Activated CD8-positive, alpha-beta memory T cell treated with anti-CD3 and anti-CD28 coated beads for 24 hours (primary cell): Measurements from ENCODE around the gene SCGB1C2.
"Not testable (repeated sequence)": the region's sequence is repeated elsewhere in the genome, so short reads cannot be mapped to it uniquely, and the experiment has no call there.

ENCODE experiments used
- DNase-seq: peaks from one replicate; pipeline ENCODE4 v3.0.0-alpha.2; 2020

The SCGB1C2 gene

GRCh38 chr17:149231-149630 lies 11.9 kb downstream of the SCGB1C2 start:
- DNase-seq: no peak

GRCh38 chr17:149897-150584 lies 12.7 kb downstream of the SCGB1C2 start:
- no peak for DNase-seq

- DNase-seq: no peak
Measured at GRCh38 chr17:151004-151403, 13.6 kb downstream of the SCGB1C2 start.

GRCh38 chr17:151886-152859 lies 14.8 kb downstream of the SCGB1C2 start:
- no peak for DNase-seq

- DNase-seq: no peak
Measured at GRCh38 chr17:152860-153420, 15.6 kb downstream of the SCGB1C2 start.

- no peak for DNase-seq
Measured at GRCh38 chr17:153851-154250, 16.5 kb downstream of the SCGB1C2 start.

- DNase-seq: no peak
Measured at GRCh38 chr17:155576-155975, 18.2 kb downstream of the SCGB1C2 start.

- no peak for DNase-seq
Measured at GRCh38 chr17:156094-156621, 18.8 kb downstream of the SCGB1C2 start.

GRCh38 chr17:156946-157345 lies 19.6 kb downstream of the SCGB1C2 start:
- DNase-seq: no peak

- DNase-seq: no peak
Measured at GRCh38 chr17:157901-158300, 20.5 kb downstream of the SCGB1C2 start.

GRCh38 chr17:158379-158778 lies 21.0 kb downstream of the SCGB1C2 start:
- no peak for DNase-seq

- no peak for DNase-seq
Measured at GRCh38 chr17:159609-160008, 22.2 kb downstream of the SCGB1C2 start.

- no peak for DNase-seq
Measured at GRCh38 chr17:160336-160735, 23.0 kb downstream of the SCGB1C2 start.

GRCh38 chr17:161481-161880 lies 24.1 kb downstream of the SCGB1C2 start:
- DNase-seq: no peak

GRCh38 chr17:162689-163088 lies 25.3 kb downstream of the SCGB1C2 start:
- no peak for DNase-seq

- no peak for DNase-seq
Measured at GRCh38 chr17:163514-164098, 26.2 kb downstream of the SCGB1C2 start.

GRCh38 chr17:164303-165235 lies 27.2 kb downstream of the SCGB1C2 start:
- no peak for DNase-seq

GRCh38 chr17:165939-166338 lies 28.6 kb downstream of the SCGB1C2 start:
- no peak for DNase-seq

GRCh38 chr17:168614-169013 lies 31.2 kb downstream of the SCGB1C2 start:
- not testable (repeated sequence) for DNase-seq

GRCh38 chr17:170130-170670 lies 32.8 kb downstream of the SCGB1C2 start:
- no peak for DNase-seq

- DNase-seq: no peak
Measured at GRCh38 chr17:171871-172270, 34.5 kb downstream of the SCGB1C2 start.

- no peak for DNase-seq
Measured at GRCh38 chr17:172401-172800, 35.0 kb downstream of the SCGB1C2 start.
